ENCODE data around the gene PAX4.
"Not testable (repeated sequence)": the region's sequence is repeated elsewhere in the genome, so short reads cannot be mapped to it uniquely, and the experiment has no call there.

Gene PAX4

GRCh38 chr7:127584648-127585043, 33.3 kb downstream of the PAX4 start:
- DNase-seq = no peak

GRCh38 chr7:127582361-127582760, 35.6 kb downstream of the PAX4 start:
- no peak for DNase-seq

GRCh38 chr7:127581716-127582115, 36.2 kb downstream of the PAX4 start:
- DNase-seq = no peak

- no peak for DNase-seq
Observed at GRCh38 chr7:127580612-127581011, 37.3 kb downstream of the PAX4 start.

- no peak for DNase-seq
Observed at GRCh38 chr7:127578711-127579275, 39.1 kb downstream of the PAX4 start.

GRCh38 chr7:127578036-127578684, 39.8 kb downstream of the PAX4 start:
- no peak for DNase-seq

GRCh38 chr7:127571741-127572505, 46.0 kb downstream of the PAX4 start:
- no peak for DNase-seq

GRCh38 chr7:127568034-127568433, 49.9 kb downstream of the PAX4 start:
- not testable (repeated sequence) for DNase-seq

- DNase-seq = no peak
Observed at GRCh38 chr7:127566242-127566641, 51.7 kb downstream of the PAX4 start.

All from MV-4-11 (cell line).